ENCODE measurements around the gene PBRM1. TPM values are rescaled to one million over a fixed set of nuclear protein-coding genes. Genes with fewer than 3 reads are reported as not detected.

The PBRM1 gene
- total RNA-seq, 1 experiment from 2014 or later, result 74.2 TPM

DNA sequence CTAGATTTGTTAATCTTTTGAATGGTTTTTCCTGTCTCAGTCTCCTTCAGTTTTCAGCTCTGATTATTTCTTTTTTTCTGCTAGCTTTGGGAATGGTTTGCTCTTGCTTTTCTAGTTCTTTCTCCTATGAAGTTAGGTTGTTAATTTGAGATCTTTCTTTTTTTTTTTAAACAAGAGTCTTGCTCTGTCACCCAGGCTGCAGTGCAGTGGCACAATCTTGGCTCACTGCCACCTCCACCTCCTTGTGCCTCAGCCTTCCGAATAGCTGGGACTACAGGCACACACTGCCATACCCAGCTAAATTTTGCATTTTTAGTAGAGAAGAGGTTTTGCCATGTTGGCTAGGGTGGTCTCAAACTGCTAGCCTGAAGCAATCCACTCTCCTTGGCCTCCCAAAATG lies 92.6 kb downstream of the PBRM1 start:
- no peak overlapping the region for H3K27ac ChIP-seq (ENCODE audit: insufficient read length, low read depth, low read length)

More for the DNA sequence above, 92.6 kb downstream of the PBRM1 start:
- TF ChIP-seq, protein P1, sequence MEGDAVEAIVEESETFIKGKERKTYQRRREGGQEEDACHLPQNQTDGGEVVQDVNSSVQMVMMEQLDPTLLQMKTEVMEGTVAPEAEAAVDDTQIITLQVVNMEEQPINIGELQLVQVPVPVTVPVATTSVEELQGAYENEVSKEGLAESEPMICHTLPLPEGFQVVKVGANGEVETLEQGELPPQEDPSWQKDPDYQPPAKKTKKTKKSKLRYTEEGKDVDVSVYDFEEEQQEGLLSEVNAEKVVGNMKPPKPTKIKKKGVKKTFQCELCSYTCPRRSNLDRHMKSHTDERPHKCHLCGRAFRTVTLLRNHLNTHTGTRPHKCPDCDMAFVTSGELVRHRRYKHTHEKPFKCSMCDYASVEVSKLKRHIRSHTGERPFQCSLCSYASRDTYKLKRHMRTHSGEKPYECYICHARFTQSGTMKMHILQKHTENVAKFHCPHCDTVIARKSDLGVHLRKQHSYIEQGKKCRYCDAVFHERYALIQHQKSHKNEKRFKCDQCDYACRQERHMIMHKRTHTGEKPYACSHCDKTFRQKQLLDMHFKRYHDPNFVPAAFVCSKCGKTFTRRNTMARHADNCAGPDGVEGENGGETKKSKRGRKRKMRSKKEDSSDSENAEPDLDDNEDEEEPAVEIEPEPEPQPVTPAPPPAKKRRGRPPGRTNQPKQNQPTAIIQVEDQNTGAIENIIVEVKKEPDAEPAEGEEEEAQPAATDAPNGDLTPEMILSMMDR (conservative IDR thresholded peaks at IDR 0.05), result no peak
- H2BK12ac ChIP-seq (ENCODE audit: insufficient read length, low read depth, low read length), result no peak overlapping the region
- H3K9me3 ChIP-seq (ENCODE audit: control insufficient read depth, low read depth, low read length), result no peaks in the 10 kb centered on the region
- H3K4me2 ChIP-seq (ENCODE audit: insufficient read depth, insufficient read length, low read length), result no peak overlapping the region
- Mint-ChIP-seq H3K4me3 (no peak overlapping the region), H3K27ac (no peak overlapping the region), H3K27me3 (ENCODE audit: low read depth) (no peaks in the 10 kb centered on the region), H3K9me3 (no peaks in the 10 kb centered on the region), H3K4me1 (no peaks in the 10 kb centered on the region), H3K36me3 (ENCODE audit: insufficient read depth in 1 of 3, low read depth in 3 of 3) (peaks cover 3 to 49% (median 18%) of the 10 kb centered on the region in 3 experiments; a peak in 6 of 7 replicates)
- H3K79me1 ChIP-seq (ENCODE audit: insufficient read depth, low read depth, low read length, poor library complexity, severe bottlenecking), result no peaks in the 10 kb centered on the region
- no peak overlapping the region for H4K91ac ChIP-seq (ENCODE audit: insufficient read length, low read depth, low read length)
- H3K4me1 ChIP-seq (ENCODE audit: insufficient read depth, low read length), result no peaks in the 10 kb centered on the region
- H3K23me2 ChIP-seq (ENCODE audit: insufficient read length, low read depth, low read length, poor library complexity, severe bottlenecking), result no peaks in the 10 kb centered on the region
- DNase-seq, result no peak
- no peaks in the 10 kb centered on the region for H4K20me1 ChIP-seq (ENCODE audit: control insufficient read depth, insufficient read depth, insufficient read length)
- no peak overlapping the region for H3K23ac ChIP-seq (ENCODE audit: insufficient read length, low read depth, low read length)
- H3K9ac ChIP-seq (ENCODE audit: extremely low read depth, insufficient read length, low read length), result no peak overlapping the region
- no peaks in the 10 kb centered on the region for H3K79me2 ChIP-seq (ENCODE audit: insufficient read depth, low read length)
- H3T11ph ChIP-seq (ENCODE audit: low read length), result no peak overlapping the region
- H2BK20ac ChIP-seq (ENCODE audit: low read depth, low read length, poor library complexity, severe bottlenecking), result no peak overlapping the region
- H3K27me3 ChIP-seq (ENCODE audit: insufficient read depth, low read length), result no peaks in the 10 kb centered on the region
- no peak overlapping the region for H2BK120ac ChIP-seq (ENCODE audit: low read depth, low read length, poor library complexity, severe bottlenecking)
- H3K56ac ChIP-seq (ENCODE audit: insufficient read length, low read depth, low read length), result no peak overlapping the region
- no peak overlapping the region for H3K18ac ChIP-seq (ENCODE audit: insufficient read length, low read depth, low read length)
- WGBS (ENCODE audit: extremely low coverage, insufficient read length, low lambda C conversion rate), result no CpG with 5 or more reads among the region's 1 CpG
- H2AK5ac ChIP-seq (ENCODE audit: insufficient read length, low read length), result no peak overlapping the region
- H2BK5ac ChIP-seq (ENCODE audit: insufficient read length, low read length), result no peak overlapping the region
- H4K5ac ChIP-seq (ENCODE audit: insufficient read length, low read depth, low read length), result no peak overlapping the region
- no peak overlapping the region for H3K4ac ChIP-seq (ENCODE audit: low read depth, low read length)
- no peak overlapping the region for H4K8ac ChIP-seq (replicated peaks; ENCODE audit: insufficient read length, low read depth, low read length)
- H3K14ac ChIP-seq (ENCODE audit: insufficient read depth, low read length), result no peak overlapping the region
- H2BK15ac ChIP-seq (ENCODE audit: low read depth, low read length), result no peak overlapping the region
- no peak overlapping the region for H2AFZ ChIP-seq (ENCODE audit: low read length)

Data from H9 (cell line).